A549 treated with Hydrocortisone at 1 μM for 4 hours (cell line): ENCODE measurements around the gene CEP128. TPM values are rescaled to one million over a fixed set of nuclear protein-coding genes. Genes with fewer than 3 reads are reported as not detected.

Experiments
- total RNA-seq: library from RNA; stranded (reverse); fragments of 200-300 nt; extraction: Qiagen RNA extraction; gene quantifications from 5 replicates; pipeline ENCODE4 v1.2.3, GENCODE V29; 2022

The CEP128 gene
- 4.4 to 6.1 TPM (median 5.5 TPM) in 5 replicates for total RNA-seq

GRCh38 chr14:80941241-80942185, at the start of gene CEP128:
Gene CEP128 (minus strand): TSS chr14:80941738.

GRCh38 chr14:80955416-80955941, 13.9 kb upstream of the CEP128 start, which contains the start of gene TSHR:
Gene TSHR (plus strand): TSS chr14:80955621. CDS start chr14:80955681, 60 bp downstream.

Other genes with a start within 250 kb of the CEP128 start
- gene TSHR, start 13.9 kb upstream of the CEP128 start, total RNA-seq: not detected in 5 replicates